HCT116 (cell line): ENCODE results near the gene ENHO. TPM values are rescaled to one million over a fixed set of nuclear protein-coding genes. Genes with fewer than 3 reads are reported as not detected.

Experiments
- ATAC-seq: fragments of 200-7000 bp; cut with Tn5 transposase; 2 replicates; pipeline ENCODE4 v1.9.1; 2020; ENCODE audit warnings: mild to moderate bottlenecking, moderate library complexity
- Bru-seq: library from RNA; stranded (reverse); fragments of 400-500 nt; gene quantifications from one replicate; lab custom pipeline; 2021; lab: Mats Ljungman, UMichigan
- BruChase-seq, 2 experiments: library from RNA; stranded (reverse); fragments of 400-500 nt; gene quantifications; one replicate each; lab custom pipeline; 2021; lab: Mats Ljungman, UMichigan
- BruUV-seq: library from RNA; stranded (reverse); fragments of 400-500 nt; replicated peaks from 2 replicates; lab custom pipeline; 2021; lab: Mats Ljungman, UMichigan
- CTCF ChIA-PET: fragments of 300-600 bp; sonication (Branson Sonifier 250); formaldehyde crosslinking; loops from one replicate; lab custom pipeline; 2021; ENCODE audit warnings: antibody characterized with exemption; lab: Charles Lee
- POLR2A ChIA-PET: fragments of 300-600, 350-600 bp; sonication (Branson Sonifier 250); formaldehyde crosslinking; loops from one replicate; lab custom pipeline; 2021; ENCODE audit warnings: antibody characterized with exemption; lab: Charles Lee
- RAD21 ChIA-PET, 2 experiments: fragments of 300-600 bp; sonication (Branson Sonifier 250); formaldehyde crosslinking; loops; one replicate each; lab custom pipeline; 2023; ENCODE audit warnings: low total read pairs in 2 of 2; ENCODE audit not compliant: uncharacterized antibody in 2 of 2, unreplicated experiment in 2 of 2, low non-redundant PET in 1 of 2; lab: Charles Lee
- DNase-seq: peaks from one replicate; pipeline ENCODE4 v3.0.0-alpha.2; 2010; ENCODE audit warnings: low read depth, low spot score
- H2AFZ ChIP-seq: fragments of 200-600 bp; shearing (Covaris generic), sonication (generic); 2 replicates; pipeline ENCODE4 v1.6.1; 2017; ENCODE audit warnings: low read depth, mixed run types, mixed read lengths, antibody characterized with exemption, low read length; ENCODE audit not compliant: poor library complexity, severe bottlenecking
- H3K27ac ChIP-seq: 2 replicates; pipeline ENCODE4 v1.5.1; 2012; ENCODE audit warnings: low read depth, low read length
- H3K27me3 ChIP-seq: fragments of 200-600 bp; sonication (generic); 2 replicates; pipeline ENCODE4 v1.6.1; 2016; ENCODE audit warnings: mixed run types, low read length, mixed read lengths; ENCODE audit not compliant: insufficient read depth
- H3K36me3 ChIP-seq, 2 experiments: fragments of 200-500 bp in 1 of 2; fragments of 200-600 bp in 1 of 2; sonication (Bioruptor generic) in 1 of 2; sonication (generic) in 1 of 2; 2 replicates each; pipeline versions ENCODE4 v1.5.1 to v1.6.1; 2014 to 2016; ENCODE audit warnings: low read length in 2 of 2, inconsistent platforms in 1 of 2, mixed read lengths in 1 of 2, mixed run types in 1 of 2; ENCODE audit not compliant: insufficient read depth in 2 of 2, control insufficient read depth in 1 of 2
- H3K4me1 ChIP-seq, 2 experiments: fragments of 200-600 bp in 1 of 2; sonication (generic) in 1 of 2; 2 replicates each; pipeline versions ENCODE4 v1.5.1 to v1.6.1; 2012 to 2017; ENCODE audit warnings: low read length in 2 of 2, inconsistent platforms in 1 of 2, mild to moderate bottlenecking in 1 of 2, mixed read lengths in 1 of 2, mixed run types in 1 of 2, moderate library complexity in 1 of 2; ENCODE audit not compliant: insufficient read depth in 2 of 2, control insufficient read depth in 1 of 2
- H3K4me2 ChIP-seq: fragments of 200-600 bp; sonication (generic); 2 replicates; pipeline ENCODE4 v1.6.1; 2017; ENCODE audit warnings: mixed run types, low read length, mixed read lengths
- H3K4me3 ChIP-seq, 2 experiments: fragments of 200-600 bp in 1 of 2; sonication (generic) in 1 of 2; replicated peaks in 1 of 2; 2 replicates each; pipeline ENCODE4 v1.5.1; 2011 to 2016; ENCODE audit warnings: low read length in 2 of 2, control low read depth in 1 of 2, low read depth in 1 of 2, mild to moderate bottlenecking in 1 of 2, mixed read lengths in 1 of 2, mixed run types in 1 of 2
- H3K79me2 ChIP-seq: fragments of 200-600 bp; sonication (generic); 2 replicates; pipeline ENCODE4 v1.6.1; 2017; ENCODE audit warnings: mild to moderate bottlenecking, mixed run types, low read length, moderate library complexity, mixed read lengths; ENCODE audit not compliant: insufficient read depth
- H3K9ac ChIP-seq: fragments of 200-600 bp; sonication (generic); 2 replicates; pipeline ENCODE4 v1.6.1; 2016; ENCODE audit warnings: low read length, mixed read lengths
- H3K9me2 ChIP-seq: fragments of 200-600 bp; sonication (generic), shearing (Covaris generic); 2 replicates; pipeline ENCODE4 v1.6.1; 2017; ENCODE audit warnings: mixed run types, mild to moderate bottlenecking, moderate library complexity; ENCODE audit not compliant: insufficient read depth
- H3K9me3 ChIP-seq, 2 experiments: fragments of 200-500 bp in 1 of 2; fragments of 200-600 bp in 1 of 2; sonication (Bioruptor generic) in 1 of 2; sonication (generic) in 1 of 2; 2 replicates each; pipeline ENCODE4 v1.6.1; 2014 to 2017; ENCODE audit warnings: low read length in 2 of 2, mixed read lengths in 2 of 2, inconsistent platforms in 1 of 2, low read depth in 1 of 2, mild to moderate bottlenecking in 1 of 2, mixed run types in 1 of 2, moderate library complexity in 1 of 2; ENCODE audit not compliant: control insufficient read depth in 1 of 2, insufficient read depth in 1 of 2
- H4K20me1 ChIP-seq: fragments of 200-600 bp; sonication (generic), shearing (Covaris generic); 2 replicates; pipeline ENCODE4 v1.6.1; 2017; ENCODE audit warnings: mixed run types, mild to moderate bottlenecking, moderate library complexity; ENCODE audit not compliant: insufficient read depth
- ELF1 ChIP-seq: IDR thresholded peaks from 2 replicates; pipeline ENCODE4 v1.6.1; 2012; ENCODE audit warnings: low read depth, borderline replicate concordance
- FOSL1 ChIP-seq: IDR thresholded peaks from 2 replicates; pipeline ENCODE4 v1.6.1; 2012; ENCODE audit warnings: low read depth
- MAX ChIP-seq: IDR thresholded peaks from 2 replicates; pipeline ENCODE4 v1.6.1; 2012
- POLR2A ChIP-seq: IDR thresholded peaks from 2 replicates; pipeline ENCODE4 v1.7.0; 2011; ENCODE audit warnings: borderline replicate concordance; ENCODE audit not compliant: insufficient read depth, insufficient read length; ENCODE audit errors: extremely low read depth
- POLR2AphosphoS5 ChIP-seq: IDR thresholded peaks from 2 replicates; pipeline ENCODE4 v1.6.1; 2011; ENCODE audit warnings: mild to moderate bottlenecking, low read depth, low read length, moderate library complexity
- RAD21 ChIP-seq: IDR thresholded peaks from 2 replicates; pipeline ENCODE4 v1.6.1; 2012; ENCODE audit warnings: low read depth, mild to moderate bottlenecking
- SIN3A ChIP-seq: IDR thresholded peaks from 2 replicates; pipeline ENCODE4 v1.6.1; 2012; ENCODE audit warnings: low read depth
- SP1 ChIP-seq: IDR thresholded peaks from 2 replicates; pipeline ENCODE4 v1.6.1; 2012; ENCODE audit warnings: low read depth
- SRF ChIP-seq: IDR thresholded peaks from 2 replicates; pipeline ENCODE4 v1.6.1; 2012; ENCODE audit warnings: low read depth
- TCF7L2 ChIP-seq: IDR thresholded peaks from 2 replicates; pipeline ENCODE4 v1.7.0; 2011; ENCODE audit warnings: borderline replicate concordance, inconsistent platforms; ENCODE audit not compliant: insufficient read depth, insufficient read length; ENCODE audit errors: extremely low read depth
- YY1 ChIP-seq: IDR thresholded peaks from 2 replicates; pipeline ENCODE4 v1.6.1; 2011; ENCODE audit warnings: low read length, low read depth, moderate library complexity, mild to moderate bottlenecking; ENCODE audit not compliant: insufficient replicate concordance; ENCODE audit errors: extremely low read depth
- ZFX ChIP-seq: fragments of 450-650 bp; IDR thresholded peaks from 2 replicates; pipeline ENCODE4 v1.6.1; 2017
- ZNF274 ChIP-seq: fragments of 200-500 bp; sonication (Bioruptor generic); IDR thresholded peaks from 2 replicates; pipeline ENCODE4 v1.6.1; 2014; ENCODE audit warnings: mild to moderate bottlenecking, low read depth, low read length, inconsistent platforms
- intact Hi-C: fragments of 100-400 bp; cut with micrococcal nuclease; formaldehyde crosslinking; loops from 2 replicates; pipeline ENCODE4 v1.10.0; 2022
- long read RNA-seq: library from polyadenylated mRNA; unstranded; transcript quantifications from one replicate; pipeline ENCODE4 v2.0.0, GENCODE V29; 2021; ENCODE audit not compliant: unreplicated experiment
- polyA plus RNA-seq: library from polyadenylated mRNA; unstranded; fragments of >200 nt; gene quantifications from 2 replicates; pipeline ENCODE4 v1.2.1, GENCODE V29; 2012; ENCODE audit warnings: missing spikeins
- total RNA-seq: library from RNA; stranded (reverse); gene quantifications from one replicate; pipeline ENCODE4 v1.2.1, GENCODE V29; 2021; ENCODE audit not compliant: unreplicated experiment
- TF ChIP-seq, protein P1 (sequence below): IDR thresholded peaks from 2 replicates; pipeline ENCODE4 v1.6.1; 2012

Gene ENHO
- total RNA-seq (6.1 TPM), Bru-seq, nascent RNA (percentile 33 among the genes with signal in this experiment), BruChase-seq, experiment 1, labeled RNA remaining after a 6-hour chase (percentile 35 among the genes with signal in this experiment), BruChase-seq, experiment 2, labeled RNA remaining after a 2-hour chase (percentile 28 among the genes with signal in this experiment)
- 2.8 and 4.4 TPM in 2 replicates for polyA plus RNA-seq
- long read RNA-seq, transcript ENHO-201 (2 exons, 1,082 nt), result major isoform, 6 of 7 reads
- long read RNA-seq, partial matches to known transcripts, result 0 of 7 reads
- long read RNA-seq, other reads (novel, unspliced or antisense), result 1 of 7 reads

- Histone ChIP-seq H3K4me3 (peak within 1 kb of the TSS; percentile 48 to 59), H3K36me3 (no peaks in the 10 kb centered on the region), H3K9me2 (no peaks in the 10 kb centered on the region), H3K9me3 (no peaks in the 10 kb centered on the region), H3K27ac (no peak within 1 kb of the TSS; the same call in 1 of the 2 replicates), H2AFZ (peak within 1 kb of the TSS; percentile 80), H3K4me2 (peak within 1 kb of the TSS; percentile 94), H3K27me3 (peaks cover 10% of the 10 kb centered on the region; the same call in 1 of the 2 replicates), H3K9ac (peak within 1 kb of the TSS; percentile 61), H4K20me1 (no peaks in the 10 kb centered on the region), H3K4me1 (peaks cover 8 to 17% of the 10 kb centered on the region in 2 experiments; a peak in 3 of 4 replicates), H3K79me2 (no peaks in the 10 kb centered on the region)
- DNase-seq (peak; percentile 76), ATAC-seq (peak; percentile 99)
- TF ChIP-seq ZFX, result peak; percentile 23; the same call in 1 of the 2 replicates
- 0 out of 2 replicates have a peak, but pooled peaks have one; percentile 8 for TF ChIP-seq POLR2AphosphoS5
- no peak for TF ChIP-seq ZNF274
- TF ChIP-seq SRF, result no peak
- TF ChIP-seq SP1, result peak; percentile 20; the same call in 1 of the 2 replicates
- peak; percentile 57 for TF ChIP-seq MAX
- ChIA-PET CTCF (interaction anchor here (0.9 to 2.2 kb wide), 2 partner anchors 25 to 68 kb away, joined by 3 to 5 read pairs; no protein-coding TSS in a partner anchor), POLR2A (interaction anchor here (0.6 kb wide), 2 partner anchors 137 to 168 kb away, joined by 3 to 4 read pairs; no protein-coding TSS in a partner anchor), RAD21 (no interaction called here)
- BruUV-seq, result no TSS peak
- intact Hi-C loops, result no loop called here
These were observed at the start of gene ENHO for GRCh38 chr9:34522971-34523797. ENHO (minus strand) TSS chr9:34522990; CDS start chr9:34521695, 1,295 bp downstream.

GRCh38 chr9:34572092-34572491 lies 49.3 kb upstream of the ENHO start:
- Histone ChIP-seq H3K9ac (no peak overlapping the region), H2AFZ (no peak overlapping the region), H3K9me2 (no peaks in the 10 kb centered on the region), H3K4me3 (no peak overlapping the region), H3K27ac (no peak overlapping the region), H3K4me2 (no peak overlapping the region), H3K4me1 (no peaks in the 10 kb centered on the region; a peak in 1 of 4 replicates), H3K27me3 (no peaks in the 10 kb centered on the region), H3K9me3 (no peaks in the 10 kb centered on the region), H3K79me2 (no peaks in the 10 kb centered on the region), H3K36me3 (no peaks in the 10 kb centered on the region), H4K20me1 (no peaks in the 10 kb centered on the region)
- RAD21 ChIA-PET, result no interaction called here
- BruUV-seq, result no TSS peak
- CTCF ChIA-PET, result no interaction called here
- POLR2A ChIA-PET, result no interaction called here
- no peak for DNase-seq
- intact Hi-C loops, result no loop called here
- ATAC-seq, result no peak
- no peak for TF ChIP-seq POLR2A
- TF ChIP-seq, protein P1, sequence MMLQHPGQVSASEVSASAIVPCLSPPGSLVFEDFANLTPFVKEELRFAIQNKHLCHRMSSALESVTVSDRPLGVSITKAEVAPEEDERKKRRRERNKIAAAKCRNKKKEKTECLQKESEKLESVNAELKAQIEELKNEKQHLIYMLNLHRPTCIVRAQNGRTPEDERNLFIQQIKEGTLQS, result no peak
- TF ChIP-seq SIN3A, result no peak
- TF ChIP-seq YY1, result no peak
- no peak for TF ChIP-seq ELF1
- no peak for TF ChIP-seq RAD21
- TF ChIP-seq FOSL1, result no peak
- no peak for TF ChIP-seq SRF
- TF ChIP-seq TCF7L2, result no peak
